Measurements from ENCODE around the gene SSBP4. TPM values are rescaled to one million over a fixed set of nuclear protein-coding genes. Genes with fewer than 3 reads are reported as not detected.

Gene SSBP4
- polyA plus RNA-seq, 1 of the 3 experiments (the other 2 are of a cell fraction) = 24.9 TPM

DNA sequence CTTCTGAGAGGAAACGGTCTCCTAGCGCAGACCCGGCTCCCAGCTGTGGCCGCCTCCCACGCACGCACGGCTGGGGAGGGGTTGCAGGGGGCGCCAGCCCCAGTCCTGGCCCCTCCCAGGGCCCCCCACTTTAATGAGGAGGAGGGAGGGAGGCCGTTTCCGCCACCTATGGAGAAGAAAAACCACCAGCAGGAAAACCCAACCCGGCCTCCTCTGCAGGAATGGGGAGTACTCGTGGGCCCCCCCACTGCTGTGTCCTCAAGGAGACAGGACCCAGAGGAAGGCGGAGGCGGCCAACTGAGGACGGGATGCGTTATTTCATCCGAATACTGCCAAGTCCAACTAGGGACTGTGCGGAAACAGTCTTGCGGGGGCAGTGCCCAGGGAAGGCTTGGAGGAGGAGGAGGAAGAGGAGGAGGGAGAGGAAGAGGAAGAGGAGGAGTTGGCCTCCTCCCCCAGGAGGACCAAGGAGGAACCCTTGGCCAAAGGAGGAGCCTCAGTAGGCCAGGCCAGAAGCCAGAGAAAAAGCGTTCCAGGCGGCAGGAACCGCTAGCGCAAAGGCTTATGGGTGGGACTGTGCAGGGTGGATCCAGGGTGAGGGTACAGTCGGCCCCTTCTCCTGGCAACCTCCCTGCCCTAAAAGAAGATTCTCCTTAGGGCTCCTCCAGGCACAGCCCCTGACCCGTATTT lies 3.9 kb upstream of the SSBP4 start:
- Histone ChIP-seq H3K4me3 (ENCODE audit: low read depth in 2 of 2, low read length in 1 of 2) (no peak overlapping the region), H3K4me1 (ENCODE audit: control insufficient read depth in 1 of 2, insufficient read depth in 2 of 2, low read depth in 1 of 2, low read length in 1 of 2) (peaks cover 42 to 44% of the 10 kb centered on the region in 2 experiments; a peak in 3 of 4 replicates), H3K79me2 (ENCODE audit: insufficient read depth) (peaks cover 11% of the 10 kb centered on the region), H3K4me2 (no peak overlapping the region; the same call in 1 of the 2 replicates), H3K27me3 (ENCODE audit: insufficient read depth) (no peaks in the 10 kb centered on the region), H3K9ac (no peak overlapping the region), H2AFZ (ENCODE audit: low read depth) (no peak overlapping the region), H3F3A (replicated peaks; ENCODE audit: insufficient read depth) (peaks cover 22% of the 10 kb centered on the region), H3K9me3 (no peaks in the 10 kb centered on the region), H3K36me3 (replicated peaks in 1 of 2; ENCODE audit: control insufficient read depth in 1 of 2, insufficient read depth in 2 of 2, low read length in 1 of 2) (no peaks in the 10 kb centered on the region), H3K9me2 (no peaks in the 10 kb centered on the region), H4K20me1 (ENCODE audit: insufficient read depth) (no peaks in the 10 kb centered on the region; the same call in 1 of the 2 replicates), H3K27ac (ENCODE audit: low read depth in 2 of 2, low read length in 1 of 2) (no peak overlapping the region)
- no peak for TF ChIP-seq TAF1 (IDR thresholded peaks at IDR 0.05; ENCODE audit: borderline replicate concordance, low read depth, low read length)
- ChIA-PET CTCF (interaction anchor here (1.1 to 12.1 kb wide), 6 partner anchors 23 to 175 kb away, joined by 3 to 217 read pairs (median 62); partner anchors contain the start of genes GDF15 and JUND), POLR2A (interaction anchor here (1.7 kb wide), 1 partner anchor 134 kb away, joined by 7 read pairs; the partner anchor contains the start of gene JUND)
- no peak for DNase-seq
- 88% methylated on average over 18 of the region's 25 CpGs for WGBS (ENCODE audit: low lambda C conversion rate)

DNA sequence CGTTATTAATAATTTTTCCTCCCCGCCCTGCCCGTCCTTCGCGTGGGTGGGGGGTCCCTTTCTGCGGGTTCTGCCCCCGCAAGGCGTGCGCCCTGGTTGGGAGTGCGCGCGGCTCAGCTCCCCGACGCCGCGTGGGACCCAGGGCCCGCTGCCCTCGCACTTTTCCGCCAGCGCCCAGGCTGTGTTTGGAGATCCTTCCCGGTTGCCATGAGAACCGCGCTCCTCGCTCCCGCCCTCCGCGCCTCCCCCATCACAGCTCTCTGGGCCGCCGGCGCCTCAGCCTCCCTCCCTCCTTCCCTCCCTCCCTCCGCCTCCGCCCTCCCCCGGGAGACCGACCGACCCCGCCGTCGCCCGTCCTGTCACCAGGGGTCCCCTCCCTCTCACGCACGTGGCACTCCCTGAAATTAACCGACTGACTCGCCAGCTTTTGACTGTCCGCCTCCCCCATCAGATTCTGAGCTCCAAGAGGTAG lies 2.4 kb upstream of the SSBP4 start:
- Histone ChIP-seq H3K9me2 (no peaks in the 10 kb centered on the region), H3K9me3 (no peaks in the 10 kb centered on the region), H3K36me3 (replicated peaks in 1 of 2; ENCODE audit: control insufficient read depth in 1 of 2, insufficient read depth in 2 of 2, low read length in 1 of 2) (no peaks in the 10 kb centered on the region), H3K9ac (peak overlapping the region; percentile 79), H3K27me3 (ENCODE audit: insufficient read depth) (no peaks in the 10 kb centered on the region), H3K27ac (ENCODE audit: low read depth in 2 of 2, low read length in 1 of 2) (peak overlapping the region; percentile 89 to 93), H2AFZ (ENCODE audit: low read depth) (peak overlapping the region; percentile 53; the same call in 1 of the 2 replicates), H4K20me1 (ENCODE audit: insufficient read depth) (peaks cover 12% of the 10 kb centered on the region; the same call in 1 of the 2 replicates), H3K4me1 (ENCODE audit: control insufficient read depth in 1 of 2, insufficient read depth in 2 of 2, low read depth in 1 of 2, low read length in 1 of 2) (peaks cover 44 to 53% of the 10 kb centered on the region in 2 experiments; a peak in 3 of 4 replicates), H3K79me2 (ENCODE audit: insufficient read depth) (peaks cover 26% of the 10 kb centered on the region), H3K4me3 (ENCODE audit: low read depth in 2 of 2, low read length in 1 of 2) (peak overlapping the region; percentile 45 to 50), H3F3A (replicated peaks; ENCODE audit: insufficient read depth) (peaks cover 22% of the 10 kb centered on the region), H3K4me2 (peak overlapping the region; percentile 84)
- ChIA-PET CTCF (interaction anchor here (0.9 to 12.1 kb wide), 8 partner anchors 19 to 137 kb away, joined by 3 to 217 read pairs (median 4); partner anchors contain the start of genes GDF15, JUND and LSM4), POLR2A (interaction anchor here (0.7 to 1.4 kb wide), 7 partner anchors 12 to 211 kb away, joined by 3 to 6 read pairs (median 3); partner anchors contain the start of gene JUND)
- TF ChIP-seq, protein P1, sequence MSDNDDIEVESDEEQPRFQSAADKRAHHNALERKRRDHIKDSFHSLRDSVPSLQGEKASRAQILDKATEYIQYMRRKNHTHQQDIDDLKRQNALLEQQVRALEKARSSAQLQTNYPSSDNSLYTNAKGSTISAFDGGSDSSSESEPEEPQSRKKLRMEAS (IDR thresholded peaks at IDR 0.05; ENCODE audit: low read depth) = peak; percentile 90
- TF ChIP-seq, protein P2, sequence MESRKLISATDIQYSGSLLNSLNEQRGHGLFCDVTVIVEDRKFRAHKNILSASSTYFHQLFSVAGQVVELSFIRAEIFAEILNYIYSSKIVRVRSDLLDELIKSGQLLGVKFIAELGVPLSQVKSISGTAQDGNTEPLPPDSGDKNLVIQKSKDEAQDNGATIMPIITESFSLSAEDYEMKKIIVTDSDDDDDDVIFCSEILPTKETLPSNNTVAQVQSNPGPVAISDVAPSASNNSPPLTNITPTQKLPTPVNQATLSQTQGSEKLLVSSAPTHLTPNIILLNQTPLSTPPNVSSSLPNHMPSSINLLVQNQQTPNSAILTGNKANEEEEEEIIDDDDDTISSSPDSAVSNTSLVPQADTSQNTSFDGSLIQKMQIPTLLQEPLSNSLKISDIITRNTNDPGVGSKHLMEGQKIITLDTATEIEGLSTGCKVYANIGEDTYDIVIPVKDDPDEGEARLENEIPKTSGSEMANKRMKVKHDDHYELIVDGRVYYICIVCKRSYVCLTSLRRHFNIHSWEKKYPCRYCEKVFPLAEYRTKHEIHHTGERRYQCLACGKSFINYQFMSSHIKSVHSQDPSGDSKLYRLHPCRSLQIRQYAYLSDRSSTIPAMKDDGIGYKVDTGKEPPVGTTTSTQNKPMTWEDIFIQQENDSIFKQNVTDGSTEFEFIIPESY (IDR thresholded peaks at IDR 0.05; ENCODE audit: borderline replicate concordance, low read depth) = no peak
- TF ChIP-seq RXRA (IDR thresholded peaks at IDR 0.05; ENCODE audit: borderline replicate concordance, low read depth) = no peak
- TF ChIP-seq ELF1 (IDR thresholded peaks at IDR 0.05) = no peak
- TF ChIP-seq TAF1 (IDR thresholded peaks at IDR 0.05; ENCODE audit: borderline replicate concordance, low read depth, low read length) = 0 out of 2 replicates have a peak, but pooled peaks have one; percentile 17
- no peak; a peak in 1 of 4 replicates for TF ChIP-seq EP300 (IDR thresholded peaks at IDR 0.05; ENCODE audit: borderline replicate concordance in 1 of 2, low read depth in 1 of 2, low read length in 1 of 2)
- TF ChIP-seq CHD2 (IDR thresholded peaks at IDR 0.05; ENCODE audit: low read length, partially characterized antibody) = peak; percentile 41
- peak; percentile 81 for TF ChIP-seq MXI1 (IDR thresholded peaks at IDR 0.05; ENCODE audit: low read depth, low read length)
- no peak for TF ChIP-seq FOSL2 (IDR thresholded peaks at IDR 0.05; ENCODE audit: borderline replicate concordance, low read depth)
- TF ChIP-seq RFX5 (IDR thresholded peaks at IDR 0.05; ENCODE audit: low read length) = no peak
- WGBS (ENCODE audit: low lambda C conversion rate) = 3% methylated on average over 36 of the region's 44 CpGs
- DNase-seq = peak; percentile 92
